OCI-LY7 (cell line): ENCODE data around the gene MEF2C. TPM values are rescaled to one million over a fixed set of nuclear protein-coding genes. Genes with fewer than 3 reads are reported as not detected.
A peak's percentile ranks its signal among the peaks of the same experiment; 100 is the strongest.

Experiments
- BruUV-seq: library from RNA; stranded (reverse); fragments of 400-500 nt; replicated peaks from 2 replicates; lab custom pipeline; 2021; lab: Mats Ljungman, UMichigan
- CTCF ChIA-PET: fragments of 300-600 bp; sonication (Branson Sonifier 250); formaldehyde crosslinking; loops from one replicate; lab custom pipeline; 2022; ENCODE audit warnings: antibody characterized with exemption; ENCODE audit not compliant: unreplicated experiment; lab: Charles Lee
- POLR2A ChIA-PET: fragments of 300-600 bp; sonication (Branson Sonifier 250); formaldehyde crosslinking; loops from one replicate; lab custom pipeline; 2022; ENCODE audit warnings: antibody characterized with exemption; lab: Charles Lee
- DNase-seq: peaks from one replicate; pipeline ENCODE4 v3.0.0-alpha.2; 2015; ENCODE audit warnings: low spot score
- H2AFZ ChIP-seq: fragments of 200-600 bp; sonication (generic), shearing (Covaris generic); 2 replicates; pipeline ENCODE4 v1.6.1; 2014; ENCODE audit warnings: mild to moderate bottlenecking, antibody characterized with exemption, low read length, moderate library complexity
- H3K27ac ChIP-seq: fragments of 200-600 bp; sonication (generic); 2 replicates; pipeline ENCODE4 v1.5.1; 2014; ENCODE audit warnings: mixed run types, low read depth, mild to moderate bottlenecking, moderate library complexity, low read length, inconsistent platforms; ENCODE audit not compliant: poor library complexity, severe bottlenecking
- H3K36me3 ChIP-seq: fragments of 200-600 bp; sonication (generic); 2 replicates; pipeline ENCODE4 v1.6.1; 2014; ENCODE audit warnings: mild to moderate bottlenecking, antibody characterized with exemption, low read length, moderate library complexity, mixed read lengths; ENCODE audit not compliant: insufficient read depth
- H3K4me1 ChIP-seq: fragments of 200-600 bp; sonication (generic); 2 replicates; pipeline ENCODE4 v1.5.1; 2014; ENCODE audit warnings: mild to moderate bottlenecking, low read length; ENCODE audit not compliant: insufficient read depth, poor library complexity, severe bottlenecking
- H3K4me2 ChIP-seq: fragments of 200-600 bp; sonication (generic); 2 replicates; pipeline ENCODE4 v1.6.1; 2014; ENCODE audit warnings: mild to moderate bottlenecking, low read length
- H3K4me3 ChIP-seq: fragments of 200-600 bp; sonication (generic); 2 replicates; pipeline ENCODE4 v1.5.1; 2014; ENCODE audit warnings: mild to moderate bottlenecking, low read depth, low read length; ENCODE audit not compliant: poor library complexity, severe bottlenecking
- H3K79me2 ChIP-seq: fragments of 200-600 bp; sonication (generic); 2 replicates; pipeline ENCODE4 v1.6.1; 2016; ENCODE audit warnings: low read depth, mild to moderate bottlenecking, low read length, moderate library complexity, mixed read lengths; ENCODE audit not compliant: insufficient read depth
- H3K9me2 ChIP-seq: fragments of 200-600 bp; sonication (generic); 2 replicates; pipeline ENCODE4 v1.6.1; 2016; ENCODE audit warnings: mild to moderate bottlenecking, low read length, mixed read lengths; ENCODE audit not compliant: insufficient read depth
- H3K9me3 ChIP-seq: fragments of 200-600 bp; sonication (generic); 2 replicates; pipeline ENCODE4 v1.6.1; 2014; ENCODE audit warnings: mild to moderate bottlenecking, mixed run types, low read length, mixed read lengths
- H4K20me1 ChIP-seq: fragments of 200-600 bp; sonication (generic); 2 replicates; pipeline ENCODE4 v1.6.1; 2014; ENCODE audit warnings: mild to moderate bottlenecking, antibody characterized with exemption, low read length, moderate library complexity, mixed read lengths; ENCODE audit not compliant: insufficient read depth
- EZH2phosphoT487 ChIP-seq: fragments of 200-600 bp; sonication (generic); IDR thresholded peaks from 2 replicates; pipeline ENCODE4 v1.6.1; 2018; ENCODE audit warnings: low read depth, borderline replicate concordance, mild to moderate bottlenecking, mixed run types, antibody characterized with exemption, low read length, moderate library complexity, mixed read lengths
- intact Hi-C: fragments of 100-400 bp; cut with micrococcal nuclease; formaldehyde crosslinking; loops from one replicate; pipeline ENCODE4 v1.10.0; 2022; ENCODE audit not compliant: unreplicated experiment
- total RNA-seq, 2 experiments: library from RNA; depleted of rRNA in 1 of 2; stranded (reverse); fragments of >200 nt in 1 of 2; shearing (Covaris generic) in 1 of 2; gene quantifications; 2 replicates each; pipeline ENCODE4 v1.2.3, GENCODE V29; 2014 to 2022
- TF ChIP-seq, protein P1 (sequence below): fragments of 200-600 bp; sonication (generic); conservative IDR thresholded peaks from 2 replicates; pipeline ENCODE4 v1.5.1; 2014; ENCODE audit warnings: mild to moderate bottlenecking, antibody characterized with exemption, low read length, moderate library complexity, mixed read lengths

MEF2C gene
- total RNA-seq, 2 experiments from 2014 or later = 5.5 to 57.6 TPM

DNA sequence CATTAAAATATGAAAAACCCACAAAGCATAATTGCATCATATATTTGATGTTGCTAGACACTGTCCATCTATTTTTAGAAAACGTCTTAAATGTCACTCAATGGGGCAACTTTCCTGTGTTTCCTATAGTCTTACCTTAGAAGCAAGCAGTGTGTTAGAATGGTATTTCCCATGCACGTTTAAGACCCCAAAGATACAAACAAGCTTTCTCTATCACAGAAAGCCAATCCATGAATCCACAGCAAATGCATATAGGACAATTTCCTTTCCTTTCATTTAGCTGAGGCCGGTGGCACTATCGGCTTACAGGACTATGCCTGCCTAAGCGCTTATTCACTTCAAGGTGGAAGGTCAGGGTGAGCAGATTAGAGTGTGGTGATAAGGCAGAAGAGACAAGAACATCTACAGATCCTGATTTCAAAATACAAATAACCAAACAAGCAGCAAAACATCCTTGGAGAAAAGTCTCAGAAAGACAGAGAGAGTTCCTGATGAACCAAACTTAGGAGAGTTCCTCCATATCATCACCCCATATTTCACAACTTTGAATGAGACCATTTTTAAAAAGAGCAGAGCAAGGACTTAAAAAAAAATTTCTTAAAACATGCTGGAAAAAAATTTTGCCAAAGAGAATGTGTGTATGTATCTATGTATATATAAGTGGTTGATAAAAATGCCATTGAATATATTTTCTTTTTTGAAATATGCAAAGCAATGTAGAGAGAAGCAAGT lies 57.2 kb downstream of the MEF2C start:
- Histone ChIP-seq H3K36me3 (peaks cover 5% of the 10 kb centered on the region; the same call in 1 of the 2 replicates), H3K27ac (peak overlapping the region; percentile 78), H3K4me2 (peak overlapping the region; percentile 82), H2AFZ (peak overlapping the region; percentile 52; the same call in 1 of the 2 replicates), H3K9me2 (no peaks in the 10 kb centered on the region), H3K79me2 (peaks cover 5% of the 10 kb centered on the region; the same call in 1 of the 2 replicates), H3K9me3 (no peaks in the 10 kb centered on the region), H4K20me1 (no peaks in the 10 kb centered on the region; the same call in 1 of the 2 replicates), H3K4me3 (peak overlapping the region; percentile 54), H3K4me1 (peaks cover 83% of the 10 kb centered on the region)
- intact Hi-C loops = loop anchor here (2.0 kb wide), 1 partner anchor 151 kb away; no protein-coding TSS in a partner anchor
- DNase-seq = no peak
- ChIA-PET POLR2A (interaction anchor here (0.6 to 9.6 kb wide), 17 partner anchors 8 to 165 kb away, joined by 3 to 135 read pairs (median 6); no protein-coding TSS in a partner anchor), CTCF (no interaction called here)
- no TSS peak for BruUV-seq
- TF ChIP-seq, protein P1, sequence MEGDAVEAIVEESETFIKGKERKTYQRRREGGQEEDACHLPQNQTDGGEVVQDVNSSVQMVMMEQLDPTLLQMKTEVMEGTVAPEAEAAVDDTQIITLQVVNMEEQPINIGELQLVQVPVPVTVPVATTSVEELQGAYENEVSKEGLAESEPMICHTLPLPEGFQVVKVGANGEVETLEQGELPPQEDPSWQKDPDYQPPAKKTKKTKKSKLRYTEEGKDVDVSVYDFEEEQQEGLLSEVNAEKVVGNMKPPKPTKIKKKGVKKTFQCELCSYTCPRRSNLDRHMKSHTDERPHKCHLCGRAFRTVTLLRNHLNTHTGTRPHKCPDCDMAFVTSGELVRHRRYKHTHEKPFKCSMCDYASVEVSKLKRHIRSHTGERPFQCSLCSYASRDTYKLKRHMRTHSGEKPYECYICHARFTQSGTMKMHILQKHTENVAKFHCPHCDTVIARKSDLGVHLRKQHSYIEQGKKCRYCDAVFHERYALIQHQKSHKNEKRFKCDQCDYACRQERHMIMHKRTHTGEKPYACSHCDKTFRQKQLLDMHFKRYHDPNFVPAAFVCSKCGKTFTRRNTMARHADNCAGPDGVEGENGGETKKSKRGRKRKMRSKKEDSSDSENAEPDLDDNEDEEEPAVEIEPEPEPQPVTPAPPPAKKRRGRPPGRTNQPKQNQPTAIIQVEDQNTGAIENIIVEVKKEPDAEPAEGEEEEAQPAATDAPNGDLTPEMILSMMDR = no peak
- TF ChIP-seq EZH2phosphoT487 = no peak

DNA sequence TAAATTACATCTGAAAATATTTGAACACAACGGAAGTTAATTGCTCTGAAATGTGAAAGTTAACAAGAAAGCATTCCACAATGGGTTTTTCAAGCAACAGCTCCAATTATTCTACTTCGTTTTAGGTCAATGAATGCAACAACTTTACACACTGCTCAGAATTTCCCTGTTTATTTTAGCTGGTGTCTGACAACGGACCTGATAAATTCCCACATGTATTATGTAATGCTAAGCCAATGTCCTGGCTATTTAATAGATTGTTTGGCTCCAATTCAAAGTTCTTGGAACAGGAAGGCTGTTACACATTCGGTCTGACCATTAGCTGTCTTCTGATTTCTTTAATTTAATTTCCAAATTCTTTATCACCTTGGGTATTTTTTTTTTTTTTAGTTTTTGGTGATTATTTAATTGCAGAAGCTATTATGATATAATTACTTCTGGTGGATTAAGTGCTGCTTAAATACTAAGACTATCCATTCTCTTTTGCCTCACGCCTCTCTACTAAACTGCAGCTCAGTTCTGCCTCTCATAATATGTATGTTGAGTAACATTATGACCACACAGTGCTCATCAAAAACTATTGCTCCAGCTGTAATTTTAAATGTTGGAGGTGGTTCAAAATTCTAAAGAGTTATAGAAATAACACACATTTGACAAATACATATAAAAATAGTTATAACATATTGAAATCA lies 57.9 kb downstream of the MEF2C start:
- ChIA-PET POLR2A (interaction anchor here (0.6 to 9.6 kb wide), 17 partner anchors 9 to 1532 kb away, joined by 3 to 135 read pairs (median 6); no protein-coding TSS in a partner anchor), CTCF (interaction anchor here (0.9 kb wide), 1 partner anchor 12 kb away, joined by 3 read pairs; no protein-coding TSS in a partner anchor)
- no peaks in the 10 kb centered on the region for H3K9me3 ChIP-seq
- H3K79me2 ChIP-seq = peaks cover 5% of the 10 kb centered on the region; the same call in 1 of the 2 replicates
- peak overlapping the region; percentile 32 for H3K4me3 ChIP-seq
- H4K20me1 ChIP-seq = no peaks in the 10 kb centered on the region; the same call in 1 of the 2 replicates
- peak overlapping the region; percentile 52; the same call in 1 of the 2 replicates for H2AFZ ChIP-seq
- intact Hi-C loops = no loop called here
- no peak for DNase-seq
- TF ChIP-seq, protein P1 = no peak
- TF ChIP-seq EZH2phosphoT487 = no peak
- peaks cover 5% of the 10 kb centered on the region; the same call in 1 of the 2 replicates for H3K36me3 ChIP-seq
- BruUV-seq = no TSS peak
- peak overlapping the region; percentile 82 for H3K4me2 ChIP-seq
- H3K9me2 ChIP-seq = no peaks in the 10 kb centered on the region
- H3K27ac ChIP-seq = peak overlapping the region; percentile 78
- peaks cover 76% of the 10 kb centered on the region for H3K4me1 ChIP-seq
